ENCODE measurements around the gene DPP6. TPM values are rescaled to one million over a fixed set of nuclear protein-coding genes. Genes with fewer than 3 reads are reported as not detected.

Gene DPP6
- total RNA-seq, 4 donors from 2014 or later, result 1.8 to 33.7 (median 6.4) TPM

GRCh38 chr7:154371424-154371823 is 319.2 kb downstream of the DPP6 start:
- H3K27ac ChIP-seq, result no peak overlapping the region
- H3K36me3 ChIP-seq, result no peaks in the 10 kb centered on the region
- no peaks in the 10 kb centered on the region for H3K9me3 ChIP-seq
- intact Hi-C loops (cut with DNase I; ENCODE audit: low total_unique reads) (no loop called here), in situ Hi-C loops (cut with MboI; ENCODE audit: low pct_ligation_motif_present in 1 of 4, low pct_unique_long_range_greater_than_20kb in 1 of 4, low sequenced_read_pairs in 3 of 4) (no loop called here)
- H3K4me3 ChIP-seq, result no peak overlapping the region
- no peaks in the 10 kb centered on the region for H3K27me3 ChIP-seq
- DNase-seq, result no peak
- H3K4me1 ChIP-seq, result no peaks in the 10 kb centered on the region
- WGBS, 2 donors (ENCODE audit: low coverage in 1 of 2), result 51 to 60% methylated on average over 1 to 8 of the region's 8 CpGs
- TF ChIP-seq POLR2AphosphoS5 (IDR thresholded peaks at IDR 0.05) (no peak), POLR2A (IDR thresholded peaks at IDR 0.05) (no peak), EP300 (IDR thresholded peaks at IDR 0.05; ENCODE audit: low read depth) (no peak)
- TF ChIP-seq, protein P1, sequence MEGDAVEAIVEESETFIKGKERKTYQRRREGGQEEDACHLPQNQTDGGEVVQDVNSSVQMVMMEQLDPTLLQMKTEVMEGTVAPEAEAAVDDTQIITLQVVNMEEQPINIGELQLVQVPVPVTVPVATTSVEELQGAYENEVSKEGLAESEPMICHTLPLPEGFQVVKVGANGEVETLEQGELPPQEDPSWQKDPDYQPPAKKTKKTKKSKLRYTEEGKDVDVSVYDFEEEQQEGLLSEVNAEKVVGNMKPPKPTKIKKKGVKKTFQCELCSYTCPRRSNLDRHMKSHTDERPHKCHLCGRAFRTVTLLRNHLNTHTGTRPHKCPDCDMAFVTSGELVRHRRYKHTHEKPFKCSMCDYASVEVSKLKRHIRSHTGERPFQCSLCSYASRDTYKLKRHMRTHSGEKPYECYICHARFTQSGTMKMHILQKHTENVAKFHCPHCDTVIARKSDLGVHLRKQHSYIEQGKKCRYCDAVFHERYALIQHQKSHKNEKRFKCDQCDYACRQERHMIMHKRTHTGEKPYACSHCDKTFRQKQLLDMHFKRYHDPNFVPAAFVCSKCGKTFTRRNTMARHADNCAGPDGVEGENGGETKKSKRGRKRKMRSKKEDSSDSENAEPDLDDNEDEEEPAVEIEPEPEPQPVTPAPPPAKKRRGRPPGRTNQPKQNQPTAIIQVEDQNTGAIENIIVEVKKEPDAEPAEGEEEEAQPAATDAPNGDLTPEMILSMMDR (IDR thresholded peaks at IDR 0.05), result no peak

- 74% methylated on average over 12 of the region's 12 CpGs; no CpG with 5 or more reads in 1 of the 2 donors for WGBS, 2 donors (ENCODE audit: low coverage in 1 of 2)
- TF ChIP-seq, protein P1 (IDR thresholded peaks at IDR 0.05), result no peak
- TF ChIP-seq EP300 (IDR thresholded peaks at IDR 0.05; ENCODE audit: low read depth) (no peak), POLR2A (IDR thresholded peaks at IDR 0.05) (no peak), POLR2AphosphoS5 (IDR thresholded peaks at IDR 0.05) (no peak)
- Histone ChIP-seq H3K9me3 (no peaks in the 10 kb centered on the region), H3K36me3 (no peaks in the 10 kb centered on the region), H3K4me1 (no peaks in the 10 kb centered on the region), H3K27me3 (no peaks in the 10 kb centered on the region), H3K27ac (no peak overlapping the region), H3K4me3 (no peak overlapping the region)
- intact Hi-C loops (cut with DNase I; ENCODE audit: low total_unique reads), result no loop called here
- in situ Hi-C loops (cut with MboI; ENCODE audit: low pct_ligation_motif_present in 1 of 4, low pct_unique_long_range_greater_than_20kb in 1 of 4, low sequenced_read_pairs in 3 of 4), result no loop called here
- no peak for DNase-seq
Measured at GRCh38 chr7:154372011-154372601, 319.9 kb downstream of the DPP6 start.

DNA sequence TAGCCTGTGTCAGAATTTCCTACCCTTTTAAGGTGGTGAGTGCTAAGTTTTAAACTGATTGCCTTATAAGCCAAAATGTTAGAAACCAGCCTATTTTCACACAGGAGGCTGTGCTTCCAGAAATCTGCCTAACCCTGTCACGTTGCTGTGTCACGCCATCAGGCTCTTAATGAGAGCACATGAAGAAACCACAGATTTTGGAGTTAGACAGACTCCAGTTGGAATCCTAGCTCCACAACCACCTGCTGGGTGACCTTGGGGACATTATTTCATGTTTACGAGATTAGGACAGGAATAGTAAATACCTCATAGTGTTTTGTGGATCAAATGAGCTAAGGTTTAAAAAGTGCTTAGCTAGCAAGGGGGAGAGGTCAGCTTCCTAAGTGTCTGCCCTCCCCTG is 321.8 kb downstream of the DPP6 start:
- H3K27me3 ChIP-seq, result no peaks in the 10 kb centered on the region
- no peaks in the 10 kb centered on the region for H3K9me3 ChIP-seq
- TF ChIP-seq, protein P1 (IDR thresholded peaks at IDR 0.05), result no peak
- TF ChIP-seq EP300 (IDR thresholded peaks at IDR 0.05; ENCODE audit: low read depth), result no peak
- TF ChIP-seq POLR2AphosphoS5 (IDR thresholded peaks at IDR 0.05), result no peak
- no peak for TF ChIP-seq POLR2A (IDR thresholded peaks at IDR 0.05)
- in situ Hi-C loops (cut with MboI; ENCODE audit: low pct_ligation_motif_present in 1 of 4, low pct_unique_long_range_greater_than_20kb in 1 of 4, low sequenced_read_pairs in 3 of 4) (no loop called here), intact Hi-C loops (cut with DNase I; ENCODE audit: low total_unique reads) (no loop called here)
- no peak for DNase-seq
- no peaks in the 10 kb centered on the region for H3K4me1 ChIP-seq
- H3K4me3 ChIP-seq, result no peak overlapping the region
- WGBS, 2 donors (ENCODE audit: low coverage in 1 of 2), result 33 to 86% methylated on average over 1 to 3 of the region's 3 CpGs
- H3K27ac ChIP-seq, result no peak overlapping the region
- H3K36me3 ChIP-seq, result no peaks in the 10 kb centered on the region

- Histone ChIP-seq H3K4me1 (no peaks in the 10 kb centered on the region), H3K9me3 (no peaks in the 10 kb centered on the region), H3K36me3 (no peaks in the 10 kb centered on the region), H3K27ac (no peak overlapping the region), H3K4me3 (no peak overlapping the region), H3K27me3 (no peaks in the 10 kb centered on the region)
- in situ Hi-C loops (cut with MboI; ENCODE audit: low pct_ligation_motif_present in 1 of 4, low pct_unique_long_range_greater_than_20kb in 1 of 4, low sequenced_read_pairs in 3 of 4) (no loop called here), intact Hi-C loops (cut with DNase I; ENCODE audit: low total_unique reads) (no loop called here)
- TF ChIP-seq POLR2A (IDR thresholded peaks at IDR 0.05) (no peak), POLR2AphosphoS5 (IDR thresholded peaks at IDR 0.05) (no peak), EP300 (IDR thresholded peaks at IDR 0.05; ENCODE audit: low read depth) (no peak)
- TF ChIP-seq, protein P1 (IDR thresholded peaks at IDR 0.05), result no peak
- WGBS, 2 donors (ENCODE audit: low coverage in 1 of 2), result 91 to 100% methylated on average over 1 to 5 of the region's 5 CpGs
- no peak for DNase-seq
Measured at GRCh38 chr7:154375956-154376355, 323.8 kb downstream of the DPP6 start.

All from transverse colon (tissue), 4 donors.